SK-N-SH (cell line): ENCODE data around the gene SLC47A2.

ENCODE experiments used
- CHD2 ChIP-seq: fragments of 150-350 bp; IDR thresholded peaks from 2 replicates; pipeline ENCODE4 v1.6.1; 2018; ENCODE audit warnings: low read length; ENCODE audit not compliant: partially characterized antibody
- MXI1 ChIP-seq: IDR thresholded peaks from 2 replicates; pipeline ENCODE4 v1.6.1; 2012; ENCODE audit warnings: mild to moderate bottlenecking, low read depth, low read length, improper control_type of control experiment
- NFIC ChIP-seq: IDR thresholded peaks from 2 replicates; pipeline ENCODE4 v1.4.0; 2012; ENCODE audit warnings: borderline replicate concordance
- POLR2AphosphoS5 ChIP-seq: IDR thresholded peaks from 2 replicates; pipeline ENCODE4 v1.6.1; 2012; ENCODE audit warnings: low read depth, low read length
- RFX5 ChIP-seq: IDR thresholded peaks from 2 replicates; pipeline ENCODE4 v1.6.1; 2012; ENCODE audit warnings: mild to moderate bottlenecking, improper control_type of control experiment, low read length
- RXRA ChIP-seq: IDR thresholded peaks from 2 replicates; pipeline ENCODE4 v1.4.0; 2012; ENCODE audit warnings: low read depth, mild to moderate bottlenecking, borderline replicate concordance
- SMC3 ChIP-seq: IDR thresholded peaks from 2 replicates; pipeline ENCODE4 v1.6.1; 2012; ENCODE audit warnings: low read depth, low read length, improper control_type of control experiment
- TAF1 ChIP-seq: IDR thresholded peaks from 2 replicates; pipeline ENCODE4 v1.6.1; 2012; ENCODE audit warnings: low read depth, mild to moderate bottlenecking, low read length, moderate library complexity, borderline replicate concordance
- TCF12 ChIP-seq: IDR thresholded peaks from 2 replicates; pipeline ENCODE4 v1.4.0; 2012
- TF ChIP-seq, protein P1 (sequence below): fragments of 200-600 bp; sonication (generic); IDR thresholded peaks from 2 replicates; pipeline ENCODE4 v1.6.1; 2017; ENCODE audit warnings: antibody characterized with exemption, mild to moderate bottlenecking, moderate library complexity

DNA sequence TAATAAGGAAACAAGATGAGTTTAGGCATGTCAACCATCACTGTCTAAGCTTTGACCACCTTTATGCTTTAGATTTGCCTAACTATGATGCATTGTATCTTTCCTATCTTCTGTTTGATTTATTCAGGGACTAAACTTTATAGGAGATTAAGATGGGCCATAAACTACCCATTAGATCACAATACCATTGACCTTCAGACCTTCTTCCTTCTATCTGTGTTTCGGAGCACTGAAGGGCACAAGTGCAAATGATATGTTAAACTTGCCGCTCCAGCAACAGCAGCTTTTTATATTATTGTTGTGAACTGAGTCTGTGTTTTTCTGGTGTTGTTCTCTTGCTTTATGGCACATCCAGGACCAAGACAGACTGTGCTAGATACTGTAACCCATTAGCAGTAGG, 84.5 kb downstream of the SLC47A2 start:
- TF ChIP-seq NFIC (no peak), POLR2AphosphoS5 (no peak), MXI1 (no peak), SMC3 (no peak), TCF12 (no peak), RFX5 (no peak), TAF1 (no peak), RXRA (no peak), CHD2 (no peak)
- TF ChIP-seq, protein P1, sequence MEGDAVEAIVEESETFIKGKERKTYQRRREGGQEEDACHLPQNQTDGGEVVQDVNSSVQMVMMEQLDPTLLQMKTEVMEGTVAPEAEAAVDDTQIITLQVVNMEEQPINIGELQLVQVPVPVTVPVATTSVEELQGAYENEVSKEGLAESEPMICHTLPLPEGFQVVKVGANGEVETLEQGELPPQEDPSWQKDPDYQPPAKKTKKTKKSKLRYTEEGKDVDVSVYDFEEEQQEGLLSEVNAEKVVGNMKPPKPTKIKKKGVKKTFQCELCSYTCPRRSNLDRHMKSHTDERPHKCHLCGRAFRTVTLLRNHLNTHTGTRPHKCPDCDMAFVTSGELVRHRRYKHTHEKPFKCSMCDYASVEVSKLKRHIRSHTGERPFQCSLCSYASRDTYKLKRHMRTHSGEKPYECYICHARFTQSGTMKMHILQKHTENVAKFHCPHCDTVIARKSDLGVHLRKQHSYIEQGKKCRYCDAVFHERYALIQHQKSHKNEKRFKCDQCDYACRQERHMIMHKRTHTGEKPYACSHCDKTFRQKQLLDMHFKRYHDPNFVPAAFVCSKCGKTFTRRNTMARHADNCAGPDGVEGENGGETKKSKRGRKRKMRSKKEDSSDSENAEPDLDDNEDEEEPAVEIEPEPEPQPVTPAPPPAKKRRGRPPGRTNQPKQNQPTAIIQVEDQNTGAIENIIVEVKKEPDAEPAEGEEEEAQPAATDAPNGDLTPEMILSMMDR, result no peak
